HepG2 (cell line): Measurements from ENCODE around the gene DUSP5. TPM values are rescaled to one million over a fixed set of nuclear protein-coding genes. Genes with fewer than 3 reads are reported as not detected.
A peak's percentile ranks its signal among the peaks of the same experiment; 100 is the strongest.

Experiments used
- ETV6 ChIP-seq: sonication (generic); formaldehyde crosslinking; conservative IDR thresholded peaks from 2 replicates; pipeline ENCODE4 v1.4.0; 2020; ENCODE audit warnings: missing genetic modification reagents
- GABPA ChIP-seq, 2 experiments: IDR thresholded peaks; 2 replicates each; pipeline ENCODE4 v1.6.1; 2011 to 2016; ENCODE audit warnings: low read depth in 2 of 2, low read length in 1 of 2, missing biosample characterization in 1 of 2, missing genetic modification characterization in 1 of 2
- HDAC1 ChIP-seq: sonication (generic); formaldehyde crosslinking; IDR thresholded peaks from 2 replicates; pipeline ENCODE4 v1.5.1; 2020; ENCODE audit warnings: mild to moderate bottlenecking, missing genetic modification reagents
- NR2F6 ChIP-seq, 2 experiments: IDR thresholded peaks; 2 replicates each; pipeline ENCODE4 v1.6.1; 2016; ENCODE audit warnings: antibody characterized with exemption in 1 of 2, mild to moderate bottlenecking in 1 of 2
- PAWR ChIP-seq: sonication (generic); formaldehyde crosslinking; IDR thresholded peaks from 2 replicates; pipeline ENCODE4 v1.4.0; 2020; ENCODE audit warnings: missing genetic modification reagents, mild to moderate bottlenecking, borderline replicate concordance
- RARA ChIP-seq: IDR thresholded peaks from 2 replicates; pipeline ENCODE4 v1.6.1; 2016; ENCODE audit warnings: missing genetic modification reagents, missing compliant biosample characterization
- ZNF441 ChIP-seq: sonication (generic); formaldehyde crosslinking; IDR thresholded peaks from 2 replicates; pipeline ENCODE4 v1.7.0; 2021; ENCODE audit warnings: missing genetic modification reagents, borderline replicate concordance
- ZNF792 ChIP-seq: IDR thresholded peaks from 2 replicates; pipeline ENCODE4 v1.6.1; 2016
- ZSCAN21 ChIP-seq: sonication (generic); formaldehyde crosslinking; IDR thresholded peaks from 2 replicates; pipeline ENCODE4 v1.8.0; 2022; ENCODE audit warnings: mild to moderate bottlenecking, missing genetic modification reagents, moderate library complexity, borderline replicate concordance
- polyA plus RNA-seq, 8 experiments: library from polyadenylated mRNA; depleted of rRNA in 3 of 8; stranded (reverse) in 7 of 8; unstranded in 1 of 8; fragments of >200 nt; fragmentation: Illumina TruSeq in 4 of 8; extraction: Trizol in 4 of 8; gene quantifications; 2 replicates each; pipeline versions ENCODE4 v1.2.1 to v1.2.3, GENCODE V29; 2011 to 2016; ENCODE audit warnings: low read depth in 4 of 8, missing spikeins in 1 of 8, mixed read lengths in 1 of 8; ENCODE audit not compliant: insufficient read depth in 1 of 8
- total RNA-seq, 5 experiments: library from RNA; depleted of rRNA; stranded (reverse); fragments of >200 nt; fragmentation: Illumina TruSeq; extraction: Trizol; gene quantifications; 2 replicates each; pipeline ENCODE4 v1.2.3, GENCODE V29; 2016; ENCODE audit warnings: low read depth in 1 of 5
- TF ChIP-seq, protein P1 (sequence below): sonication (generic); formaldehyde crosslinking; IDR thresholded peaks from 2 replicates; pipeline ENCODE4 v1.4.0; 2020; ENCODE audit warnings: missing genetic modification reagents
- TF ChIP-seq, protein P2 (sequence below): sonication (generic); formaldehyde crosslinking; IDR thresholded peaks from 2 replicates; pipeline ENCODE4 v1.5.1; 2020; ENCODE audit warnings: mild to moderate bottlenecking, missing genetic modification reagents, moderate library complexity
- TF ChIP-seq, protein P3 (sequence below): sonication (generic); formaldehyde crosslinking; IDR thresholded peaks from 2 replicates; pipeline ENCODE4 v1.5.1; 2020; ENCODE audit warnings: mild to moderate bottlenecking, missing genetic modification reagents, borderline replicate concordance
- TF ChIP-seq, protein P4 (sequence below): IDR thresholded peaks from 2 replicates; pipeline ENCODE4 v1.6.1; 2016; ENCODE audit warnings: mild to moderate bottlenecking

Gene DUSP5
- total and polyA plus RNA-seq, 2 of the 13 experiments (the other 11 are each of a cell fraction or from before 2014, with no cell fraction given), result 1.4 to 3.7 TPM

DNA sequence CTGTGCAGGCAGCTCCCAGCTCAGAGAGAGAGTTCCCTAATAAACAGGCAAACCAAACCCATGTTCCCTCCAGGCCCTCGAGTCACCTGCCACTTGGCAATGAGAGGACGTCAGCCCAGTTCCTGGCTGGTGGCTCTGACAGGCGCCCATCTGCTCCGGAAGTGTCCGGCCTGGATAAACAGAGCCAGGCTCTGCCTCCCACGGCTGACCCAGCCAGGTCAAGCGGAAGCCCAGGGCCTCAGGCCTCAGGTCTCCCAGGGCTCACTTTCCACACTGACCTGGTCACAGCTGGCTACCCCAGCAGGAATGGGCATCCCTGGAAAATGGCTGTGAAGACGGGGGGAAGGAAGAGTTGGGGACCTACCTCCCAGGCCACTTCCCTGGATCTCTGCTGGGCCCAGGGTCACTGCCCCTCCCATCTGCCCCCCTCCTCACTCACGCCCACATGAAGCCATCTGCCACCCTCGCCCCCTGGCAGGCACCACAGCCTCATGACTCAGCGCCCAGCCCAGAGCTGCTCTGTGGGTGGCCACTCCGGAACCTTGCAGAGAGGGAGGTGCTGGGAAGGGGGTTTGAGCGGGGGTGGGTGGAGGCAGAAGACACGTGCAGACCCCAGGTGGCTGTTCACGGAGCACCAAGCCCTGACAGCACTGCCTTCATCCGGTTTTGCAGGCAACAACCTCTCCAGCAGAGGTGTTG, 37.4 kb upstream of the DUSP5 start (continued):
- TF ChIP-seq, protein P1, sequence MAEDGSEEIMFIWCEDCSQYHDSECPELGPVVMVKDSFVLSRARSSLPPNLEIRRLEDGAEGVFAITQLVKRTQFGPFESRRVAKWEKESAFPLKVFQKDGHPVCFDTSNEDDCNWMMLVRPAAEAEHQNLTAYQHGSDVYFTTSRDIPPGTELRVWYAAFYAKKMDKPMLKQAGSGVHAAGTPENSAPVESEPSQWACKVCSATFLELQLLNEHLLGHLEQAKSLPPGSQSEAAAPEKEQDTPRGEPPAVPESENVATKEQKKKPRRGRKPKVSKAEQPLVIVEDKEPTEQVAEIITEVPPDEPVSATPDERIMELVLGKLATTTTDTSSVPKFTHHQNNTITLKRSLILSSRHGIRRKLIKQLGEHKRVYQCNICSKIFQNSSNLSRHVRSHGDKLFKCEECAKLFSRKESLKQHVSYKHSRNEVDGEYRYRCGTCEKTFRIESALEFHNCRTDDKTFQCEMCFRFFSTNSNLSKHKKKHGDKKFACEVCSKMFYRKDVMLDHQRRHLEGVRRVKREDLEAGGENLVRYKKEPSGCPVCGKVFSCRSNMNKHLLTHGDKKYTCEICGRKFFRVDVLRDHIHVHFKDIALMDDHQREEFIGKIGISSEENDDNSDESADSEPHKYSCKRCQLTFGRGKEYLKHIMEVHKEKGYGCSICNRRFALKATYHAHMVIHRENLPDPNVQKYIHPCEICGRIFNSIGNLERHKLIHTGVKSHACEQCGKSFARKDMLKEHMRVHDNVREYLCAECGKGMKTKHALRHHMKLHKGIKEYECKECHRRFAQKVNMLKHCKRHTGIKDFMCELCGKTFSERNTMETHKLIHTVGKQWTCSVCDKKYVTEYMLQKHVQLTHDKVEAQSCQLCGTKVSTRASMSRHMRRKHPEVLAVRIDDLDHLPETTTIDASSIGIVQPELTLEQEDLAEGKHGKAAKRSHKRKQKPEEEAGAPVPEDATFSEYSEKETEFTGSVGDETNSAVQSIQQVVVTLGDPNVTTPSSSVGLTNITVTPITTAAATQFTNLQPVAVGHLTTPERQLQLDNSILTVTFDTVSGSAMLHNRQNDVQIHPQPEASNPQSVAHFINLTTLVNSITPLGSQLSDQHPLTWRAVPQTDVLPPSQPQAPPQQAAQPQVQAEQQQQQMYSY (CRISPR knock-in tag), result no peak
- 0 out of 2 replicates have a peak, but pooled peaks have one; percentile 33 for TF ChIP-seq ZNF792 (CRISPR knock-in tag)
- TF ChIP-seq, protein P2, sequence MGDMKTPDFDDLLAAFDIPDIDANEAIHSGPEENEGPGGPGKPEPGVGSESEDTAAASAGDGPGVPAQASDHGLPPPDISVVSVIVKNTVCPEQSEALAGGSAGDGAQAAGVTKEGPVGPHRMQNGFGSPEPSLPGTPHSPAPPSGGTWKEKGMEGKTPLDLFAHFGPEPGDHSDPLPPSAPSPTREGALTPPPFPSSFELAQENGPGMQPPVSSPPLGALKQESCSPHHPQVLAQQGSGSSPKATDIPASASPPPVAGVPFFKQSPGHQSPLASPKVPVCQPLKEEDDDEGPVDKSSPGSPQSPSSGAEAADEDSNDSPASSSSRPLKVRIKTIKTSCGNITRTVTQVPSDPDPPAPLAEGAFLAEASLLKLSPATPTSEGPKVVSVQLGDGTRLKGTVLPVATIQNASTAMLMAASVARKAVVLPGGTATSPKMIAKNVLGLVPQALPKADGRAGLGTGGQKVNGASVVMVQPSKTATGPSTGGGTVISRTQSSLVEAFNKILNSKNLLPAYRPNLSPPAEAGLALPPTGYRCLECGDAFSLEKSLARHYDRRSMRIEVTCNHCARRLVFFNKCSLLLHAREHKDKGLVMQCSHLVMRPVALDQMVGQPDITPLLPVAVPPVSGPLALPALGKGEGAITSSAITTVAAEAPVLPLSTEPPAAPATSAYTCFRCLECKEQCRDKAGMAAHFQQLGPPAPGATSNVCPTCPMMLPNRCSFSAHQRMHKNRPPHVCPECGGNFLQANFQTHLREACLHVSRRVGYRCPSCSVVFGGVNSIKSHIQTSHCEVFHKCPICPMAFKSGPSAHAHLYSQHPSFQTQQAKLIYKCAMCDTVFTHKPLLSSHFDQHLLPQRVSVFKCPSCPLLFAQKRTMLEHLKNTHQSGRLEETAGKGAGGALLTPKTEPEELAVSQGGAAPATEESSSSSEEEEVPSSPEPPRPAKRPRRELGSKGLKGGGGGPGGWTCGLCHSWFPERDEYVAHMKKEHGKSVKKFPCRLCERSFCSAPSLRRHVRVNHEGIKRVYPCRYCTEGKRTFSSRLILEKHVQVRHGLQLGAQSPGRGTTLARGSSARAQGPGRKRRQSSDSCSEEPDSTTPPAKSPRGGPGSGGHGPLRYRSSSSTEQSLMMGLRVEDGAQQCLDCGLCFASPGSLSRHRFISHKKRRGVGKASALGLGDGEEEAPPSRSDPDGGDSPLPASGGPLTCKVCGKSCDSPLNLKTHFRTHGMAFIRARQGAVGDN, result peak; percentile 86
- TF ChIP-seq RARA, result peak; percentile 80
- peak; percentile 60 for TF ChIP-seq GABPA (IDR thresholded peaks at IDR 0.05; ENCODE audit: low read depth, low read length)
- peak; percentile 90 for TF ChIP-seq GABPA (CRISPR knock-in tag; IDR thresholded peaks at IDR 0.05; ENCODE audit: low read depth)
- TF ChIP-seq, protein P3, sequence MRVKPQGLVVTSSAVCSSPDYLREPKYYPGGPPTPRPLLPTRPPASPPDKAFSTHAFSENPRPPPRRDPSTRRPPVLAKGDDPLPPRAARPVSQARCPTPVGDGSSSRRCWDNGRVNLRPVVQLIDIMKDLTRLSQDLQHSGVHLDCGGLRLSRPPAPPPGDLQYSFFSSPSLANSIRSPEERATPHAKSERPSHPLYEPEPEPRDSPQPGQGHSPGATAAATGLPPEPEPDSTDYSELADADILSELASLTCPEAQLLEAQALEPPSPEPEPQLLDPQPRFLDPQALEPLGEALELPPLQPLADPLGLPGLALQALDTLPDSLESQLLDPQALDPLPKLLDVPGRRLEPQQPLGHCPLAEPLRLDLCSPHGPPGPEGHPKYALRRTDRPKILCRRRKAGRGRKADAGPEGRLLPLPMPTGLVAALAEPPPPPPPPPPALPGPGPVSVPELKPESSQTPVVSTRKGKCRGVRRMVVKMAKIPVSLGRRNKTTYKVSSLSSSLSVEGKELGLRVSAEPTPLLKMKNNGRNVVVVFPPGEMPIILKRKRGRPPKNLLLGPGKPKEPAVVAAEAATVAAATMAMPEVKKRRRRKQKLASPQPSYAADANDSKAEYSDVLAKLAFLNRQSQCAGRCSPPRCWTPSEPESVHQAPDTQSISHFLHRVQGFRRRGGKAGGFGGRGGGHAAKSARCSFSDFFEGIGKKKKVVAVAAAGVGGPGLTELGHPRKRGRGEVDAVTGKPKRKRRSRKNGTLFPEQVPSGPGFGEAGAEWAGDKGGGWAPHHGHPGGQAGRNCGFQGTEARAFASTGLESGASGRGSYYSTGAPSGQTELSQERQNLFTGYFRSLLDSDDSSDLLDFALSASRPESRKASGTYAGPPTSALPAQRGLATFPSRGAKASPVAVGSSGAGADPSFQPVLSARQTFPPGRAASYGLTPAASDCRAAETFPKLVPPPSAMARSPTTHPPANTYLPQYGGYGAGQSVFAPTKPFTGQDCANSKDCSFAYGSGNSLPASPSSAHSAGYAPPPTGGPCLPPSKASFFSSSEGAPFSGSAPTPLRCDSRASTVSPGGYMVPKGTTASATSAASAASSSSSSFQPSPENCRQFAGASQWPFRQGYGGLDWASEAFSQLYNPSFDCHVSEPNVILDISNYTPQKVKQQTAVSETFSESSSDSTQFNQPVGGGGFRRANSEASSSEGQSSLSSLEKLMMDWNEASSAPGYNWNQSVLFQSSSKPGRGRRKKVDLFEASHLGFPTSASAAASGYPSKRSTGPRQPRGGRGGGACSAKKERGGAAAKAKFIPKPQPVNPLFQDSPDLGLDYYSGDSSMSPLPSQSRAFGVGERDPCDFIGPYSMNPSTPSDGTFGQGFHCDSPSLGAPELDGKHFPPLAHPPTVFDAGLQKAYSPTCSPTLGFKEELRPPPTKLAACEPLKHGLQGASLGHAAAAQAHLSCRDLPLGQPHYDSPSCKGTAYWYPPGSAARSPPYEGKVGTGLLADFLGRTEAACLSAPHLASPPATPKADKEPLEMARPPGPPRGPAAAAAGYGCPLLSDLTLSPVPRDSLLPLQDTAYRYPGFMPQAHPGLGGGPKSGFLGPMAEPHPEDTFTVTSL (CRISPR knock-in tag), result 0 out of 2 replicates have a peak, but pooled peaks have one; percentile 37
- TF ChIP-seq ZSCAN21 (CRISPR knock-in tag), result 0 out of 2 replicates have a peak, but pooled peaks have one; percentile 40
- TF ChIP-seq, protein P4, sequence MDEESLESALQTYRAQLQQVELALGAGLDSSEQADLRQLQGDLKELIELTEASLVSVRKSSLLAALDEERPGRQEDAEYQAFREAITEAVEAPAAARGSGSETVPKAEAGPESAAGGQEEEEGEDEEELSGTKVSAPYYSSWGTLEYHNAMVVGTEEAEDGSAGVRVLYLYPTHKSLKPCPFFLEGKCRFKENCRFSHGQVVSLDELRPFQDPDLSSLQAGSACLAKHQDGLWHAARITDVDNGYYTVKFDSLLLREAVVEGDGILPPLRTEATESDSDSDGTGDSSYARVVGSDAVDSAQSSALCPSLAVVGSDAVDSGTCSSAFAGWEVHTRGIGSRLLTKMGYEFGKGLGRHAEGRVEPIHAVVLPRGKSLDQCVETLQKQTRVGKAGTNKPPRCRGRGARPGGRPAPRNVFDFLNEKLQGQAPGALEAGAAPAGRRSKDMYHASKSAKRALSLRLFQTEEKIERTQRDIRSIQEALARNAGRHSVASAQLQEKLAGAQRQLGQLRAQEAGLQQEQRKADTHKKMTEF (CRISPR knock-in tag), result 0 out of 2 replicates have a peak, but pooled peaks have one; percentile 18
- no peak for TF ChIP-seq PAWR (CRISPR knock-in tag)
- peak; percentile 32; the same call in 1 of the 2 replicates for TF ChIP-seq NR2F6 (IDR thresholded peaks at IDR 0.05)
- TF ChIP-seq NR2F6 (CRISPR knock-in tag; IDR thresholded peaks at IDR 0.05), result peak; percentile 77
- TF ChIP-seq ETV6 (CRISPR knock-in tag), result no peak
- peak; percentile 55 for TF ChIP-seq HDAC1 (CRISPR knock-in tag)
- peak; percentile 20; the same call in 1 of the 2 replicates for TF ChIP-seq ZNF441 (CRISPR knock-in tag)
